HG03520 (cell line): ENCODE measurements around the gene FAM53A.

ENCODE experiments used
- ATAC-seq: cut with Tn5 transposase; IDR thresholded peaks from one replicate; pipeline ENCODE4 v1.9.1; 2021; ENCODE audit warnings: mild to moderate bottlenecking, moderate library complexity; ENCODE audit not compliant: unreplicated experiment

The FAM53A gene

GRCh38 chr4:1683736-1684505 is at the start of gene FAM53A:
TSS of gene FAM53A (minus strand) at chr4:1684313. CDS start at chr4:1668741, 15,572 bp downstream.
- peak; percentile 82 for ATAC-seq

GRCh38 chr4:1732911-1733310 is 48.8 kb upstream of the FAM53A start:
- no peak for ATAC-seq

- ATAC-seq = no peak
These were observed 47.1 kb upstream of the FAM53A start for GRCh38 chr4:1731180-1731579.

- ATAC-seq = no peak
These were observed 46.5 kb upstream of the FAM53A start for GRCh38 chr4:1730532-1731135.

- no peak for ATAC-seq
These were observed 44.2 kb upstream of the FAM53A start for GRCh38 chr4:1728061-1728980.

- ATAC-seq = no peak
These were observed 43.3 kb upstream of the FAM53A start for GRCh38 chr4:1727117-1728031.

- no peak for ATAC-seq
These were observed 42.2 kb upstream of the FAM53A start for GRCh38 chr4:1726146-1726934.

- no peak for ATAC-seq
These were observed 41.4 kb upstream of the FAM53A start for GRCh38 chr4:1725521-1725920.

- ATAC-seq = no peak
These were observed 39.2 kb upstream of the FAM53A start for GRCh38 chr4:1723131-1723801.

GRCh38 chr4:1722551-1723118 is 38.5 kb upstream of the FAM53A start:
- no peak for ATAC-seq

- no peak for ATAC-seq
These were observed 37.8 kb upstream of the FAM53A start for GRCh38 chr4:1721666-1722550.

- ATAC-seq = peak; percentile 72
These were observed 37.0 kb upstream of the FAM53A start, which contains the start of the genes TACC3 and TMEM129 for GRCh38 chr4:1721003-1721665. TSS of gene TACC3 (plus strand) at chr4:1721521. CDS start at chr4:1723422, 1,901 bp downstream. TSS of gene TMEM129 (minus strand) at chr4:1721323. CDS start at chr4:1720837, 486 bp downstream.

- ATAC-seq = peak; percentile 18
These were observed 36.3 kb upstream of the FAM53A start for GRCh38 chr4:1720163-1720983.

GRCh38 chr4:1718095-1718850 is 34.2 kb upstream of the FAM53A start:
- ATAC-seq = no peak
